ENCODE measurements around the gene PKNOX2. TPM values are rescaled to one million over a fixed set of nuclear protein-coding genes. Genes with fewer than 3 reads are reported as not detected.

Gene PKNOX2
- total and polyA plus RNA-seq, 2 of the 8 experiments (the other 6 are each of a cell fraction or from before 2014, with no cell fraction given), result 2.0 TPM

- H3K36me3 ChIP-seq (ENCODE audit: control insufficient read depth in 2 of 4, insufficient read depth in 4 of 4, low read length in 3 of 4), result no peaks in the 10 kb centered on the region
- no peak overlapping the region for H3K23ac ChIP-seq (ENCODE audit: insufficient read length)
- WGBS, 2 experiments (ENCODE audit: extremely low coverage in 1 of 2, insufficient coverage in 1 of 2, insufficient read length in 1 of 2, insufficient replicate concordance in 2 of 2, low coverage in 1 of 2, low lambda C conversion rate in 2 of 2, missing lambda C conversion rate in 1 of 2), result 76% methylated on average over 10 of the region's 10 CpGs; no CpG with 5 or more reads in 1 of the 2 experiments
- H4K8ac ChIP-seq (ENCODE audit: extremely low read depth, insufficient read depth, low read length), result no peak overlapping the region
- no peak overlapping the region for H4K91ac ChIP-seq (replicated peaks; ENCODE audit: insufficient read length, low read length)
- peaks cover 1 to 8% (median 6%) of the 10 kb centered on the region in 4 experiments; a peak in 6 of 7 replicates for H3K4me1 ChIP-seq (replicated peaks in 1 of 4; ENCODE audit: control insufficient read depth in 3 of 4, insufficient read depth in 4 of 4, low read length in 3 of 4)
- no peak overlapping the region for H3K4ac ChIP-seq (replicated peaks; ENCODE audit: insufficient read length, low read depth, low read length)
- no peak overlapping the region for H3K4me2 ChIP-seq (ENCODE audit: insufficient read depth in 1 of 2, low read depth in 2 of 2, low read length in 2 of 2)
- no peak for FAIRE-seq
- no peak overlapping the region for H3K56ac ChIP-seq (replicated peaks; ENCODE audit: insufficient read length, low read depth, low read length)
- H4K20me1 ChIP-seq (replicated peaks in 1 of 2; ENCODE audit: control insufficient read depth in 1 of 2, insufficient read depth in 2 of 2, low read length in 2 of 2), result no peaks in the 10 kb centered on the region
- no peak overlapping the region for H3K9ac ChIP-seq (replicated peaks in 1 of 4; ENCODE audit: extremely low read depth in 1 of 4, low read depth in 3 of 4, low read length in 3 of 4)
- peak overlapping the region; percentile 27; the same call in 1 of the 2 replicates for H2BK5ac ChIP-seq (ENCODE audit: low read depth, low read length)
- ChIA-PET POLR2A (ENCODE audit: partially characterized antibody) (interaction anchor here (1.0 to 1.6 kb wide), 3 partner anchors 18 to 106 kb away, joined by 4 to 5 read pairs (median 5); no protein-coding TSS in a partner anchor), CTCF (ENCODE audit: partially characterized antibody) (interaction anchor here (0.8 to 4.5 kb wide), 6 partner anchors 13 to 157 kb away, joined by 3 to 24 read pairs (median 3); no protein-coding TSS in a partner anchor)
- no peak overlapping the region for H3K14ac ChIP-seq (ENCODE audit: insufficient read length)
- H2AK5ac ChIP-seq (ENCODE audit: low read depth, low read length), result no peak overlapping the region
- no peaks in the 10 kb centered on the region for H3K79me2 ChIP-seq (ENCODE audit: control insufficient read depth in 1 of 2, insufficient read depth in 2 of 2, low read length in 2 of 2)
- H3K23me2 ChIP-seq (ENCODE audit: low read depth, low read length), result no peaks in the 10 kb centered on the region; the same call in 1 of the 2 replicates
- H3K27me3 ChIP-seq (replicated peaks in 1 of 4; ENCODE audit: control insufficient read depth in 3 of 4, extremely low read depth in 1 of 4, insufficient read depth in 3 of 4, low read length in 3 of 4), result no peaks in the 10 kb centered on the region
- no peak overlapping the region for H2BK120ac ChIP-seq (replicated peaks; ENCODE audit: low read depth, low read length)
- TF ChIP-seq SIX5 (IDR thresholded peaks at IDR 0.05; ENCODE audit: low read depth, low read length), result no peak
- TF ChIP-seq SAP30 (IDR thresholded peaks at IDR 0.05; ENCODE audit: insufficient read depth, insufficient replicate concordance, low read length), result no peak
- no peak for TF ChIP-seq EP300 (IDR thresholded peaks at IDR 0.05; ENCODE audit: borderline replicate concordance in 1 of 2, low read depth in 2 of 2, low read length in 2 of 2)
- no peak for TF ChIP-seq ATF3 (IDR thresholded peaks at IDR 0.05; ENCODE audit: insufficient read depth, low read depth, low read length)
- no peak for TF ChIP-seq RFX5 (IDR thresholded peaks at IDR 0.05; ENCODE audit: borderline replicate concordance, low read depth, low read length)
- TF ChIP-seq CBX5 (IDR thresholded peaks at IDR 0.05; ENCODE audit: low read depth, low read length), result no peak
- no peak overlapping the region for H2BK15ac ChIP-seq (ENCODE audit: low read length)
- DNase-seq (ENCODE audit: low read depth in 1 of 2, low spot score in 2 of 2), result no peak
- H3K27ac ChIP-seq (ENCODE audit: low read depth, low read length), result no peak overlapping the region
- H2AFZ ChIP-seq (ENCODE audit: low read length), result no peak overlapping the region
- H4K5ac ChIP-seq (ENCODE audit: insufficient read length, low read depth, low read length), result no peak overlapping the region
- no peak overlapping the region for H3K18ac ChIP-seq (ENCODE audit: extremely low read depth, low read length)
- H3K79me1 ChIP-seq (ENCODE audit: low read depth, low read length), result no peaks in the 10 kb centered on the region
- no peaks in the 10 kb centered on the region for H3K9me3 ChIP-seq (ENCODE audit: insufficient read depth in 2 of 2, low read depth in 1 of 2, low read length in 1 of 2)
- no peak overlapping the region for H2BK20ac ChIP-seq (ENCODE audit: low read length)
- no peak overlapping the region for H3K4me3 ChIP-seq (ENCODE audit: extremely low read depth in 1 of 4, insufficient read depth in 2 of 4, low read depth in 3 of 4, low read length in 4 of 4)
- H2BK12ac ChIP-seq (ENCODE audit: low read depth, low read length), result no peak overlapping the region
These were observed 108.3 kb downstream of the PKNOX2 start for GRCh38 chr11:125272821-125273220.

All from H1 (cell line).